Measurements from ENCODE around the gene IRX5.

Gene IRX5

DNA sequence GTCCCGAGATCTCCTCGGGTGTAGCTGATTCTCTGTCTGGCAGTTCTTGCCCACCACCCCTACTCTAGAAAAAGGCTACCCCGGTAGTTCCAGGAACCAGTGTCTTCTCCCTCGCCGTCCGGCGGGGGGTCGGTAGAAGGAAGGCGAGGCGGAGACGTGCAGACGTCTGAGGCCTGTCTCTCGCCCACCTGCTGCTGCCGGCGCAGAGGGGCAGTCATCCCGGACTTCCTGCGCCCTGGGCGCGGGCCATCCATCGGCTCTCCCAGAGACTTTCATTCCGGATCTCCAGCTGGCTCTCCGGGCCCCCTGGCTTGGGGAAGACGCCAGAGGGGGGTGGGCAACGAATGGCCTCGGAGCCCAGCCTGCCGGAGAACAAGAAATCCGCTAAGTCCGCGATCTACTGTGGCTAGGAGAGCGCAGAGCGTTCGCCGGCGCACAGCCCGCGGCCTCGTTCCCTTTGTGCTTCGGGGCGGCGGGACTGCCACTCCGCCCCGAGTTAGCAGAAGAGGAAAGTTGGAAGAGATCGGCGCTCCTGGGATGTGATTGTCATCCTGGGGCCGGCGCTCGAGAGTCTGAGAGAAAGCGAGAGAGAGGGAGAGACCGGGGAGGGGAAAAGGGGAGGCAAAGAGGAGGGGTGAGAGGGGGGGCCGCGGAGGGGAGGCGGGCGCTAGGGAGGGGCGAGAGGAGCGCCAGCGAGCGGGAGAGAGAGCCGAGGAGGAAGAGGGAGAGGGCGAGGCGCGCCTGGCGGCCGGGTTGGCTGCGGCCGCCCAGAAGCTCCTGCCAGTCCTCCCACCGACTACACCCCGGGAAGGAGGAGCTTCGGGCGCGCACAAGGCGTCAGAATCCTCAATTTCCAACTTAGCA is at the start of gene IRX5:
TSS of gene IRX5 (plus strand) at position 861 of the 864 bp plus-strand sequence. CDS start 334 bp downstream, outside the sequence.
- DNase-seq, result peak; percentile 88

DNA sequence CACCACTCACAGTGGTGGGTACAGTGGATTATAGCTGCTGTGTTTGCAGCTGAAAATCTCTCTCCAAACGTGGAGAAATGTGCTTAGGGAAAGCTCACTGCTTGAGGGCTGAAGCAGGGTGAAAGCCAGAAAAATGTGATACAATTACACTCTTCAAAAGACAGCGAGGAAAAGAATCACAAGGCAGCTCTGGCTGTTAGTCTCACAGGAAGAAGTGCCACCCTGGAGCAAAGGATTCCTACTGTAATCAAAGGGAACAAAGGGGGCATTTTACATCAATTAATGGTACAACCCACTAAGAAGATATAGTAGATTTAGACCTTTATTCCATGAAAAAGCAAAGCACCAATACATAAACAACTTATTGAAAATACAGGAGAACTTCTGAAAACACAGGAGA is 48.1 kb upstream of the IRX5 start:
- DNase-seq, result no peak

DNA sequence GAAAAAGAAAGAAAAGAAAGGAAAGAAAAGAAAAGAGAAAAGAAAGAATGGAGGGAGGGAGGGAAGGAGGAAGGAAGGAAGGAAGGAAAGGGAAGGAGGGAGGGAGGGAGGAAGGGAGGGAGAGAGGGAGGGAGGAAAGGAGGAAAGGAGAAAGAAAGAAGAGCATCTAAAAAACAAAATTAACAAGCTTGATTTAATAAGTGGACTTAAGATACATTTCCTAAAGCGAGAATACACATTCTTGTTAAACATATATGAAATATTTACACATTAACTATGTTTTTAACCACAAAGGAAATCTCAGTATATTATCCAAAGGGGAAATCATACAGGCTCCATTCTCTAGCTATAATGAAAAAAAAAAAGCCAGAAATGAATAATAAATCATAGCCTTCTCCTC is 47.3 kb upstream of the IRX5 start:
- no peak for DNase-seq

DNA sequence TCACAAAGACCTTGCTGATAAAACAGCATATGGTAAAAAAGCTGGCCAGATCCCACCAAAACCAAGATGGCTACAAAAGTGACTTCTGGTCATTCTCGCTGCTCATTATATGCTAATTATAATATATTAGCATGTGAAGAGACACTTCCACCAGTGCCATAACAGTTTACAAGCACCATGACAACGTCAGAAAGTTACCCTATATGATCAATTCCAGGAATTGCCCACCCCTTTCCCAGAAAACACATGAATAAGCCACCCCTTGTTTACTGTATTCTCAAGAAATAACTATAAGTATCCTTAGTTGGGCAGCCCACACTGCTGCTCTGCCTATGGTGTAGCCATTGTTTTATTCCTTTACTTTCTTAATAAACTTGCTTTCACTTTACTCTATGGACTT is 44.6 kb upstream of the IRX5 start:
- no peak for DNase-seq

DNA sequence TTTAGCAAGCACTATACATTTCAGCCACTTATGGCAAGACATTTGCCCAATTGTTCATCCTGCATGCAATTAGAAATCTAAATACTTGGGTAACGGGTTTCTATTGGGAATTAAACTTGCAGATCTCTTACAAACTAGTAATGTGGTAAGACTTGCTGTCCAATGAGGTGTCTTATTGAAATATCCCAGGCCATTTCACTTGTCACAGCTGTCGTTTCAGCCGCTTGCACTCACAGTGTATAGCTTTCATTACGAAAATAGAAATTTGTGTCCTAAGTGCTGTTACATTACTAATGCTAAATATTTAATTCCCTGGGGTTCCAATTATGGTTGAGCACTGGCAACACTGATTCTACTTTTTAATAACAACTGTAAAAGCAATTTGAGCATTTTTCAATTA is 40.3 kb upstream of the IRX5 start:
- DNase-seq, result no peak

DNA sequence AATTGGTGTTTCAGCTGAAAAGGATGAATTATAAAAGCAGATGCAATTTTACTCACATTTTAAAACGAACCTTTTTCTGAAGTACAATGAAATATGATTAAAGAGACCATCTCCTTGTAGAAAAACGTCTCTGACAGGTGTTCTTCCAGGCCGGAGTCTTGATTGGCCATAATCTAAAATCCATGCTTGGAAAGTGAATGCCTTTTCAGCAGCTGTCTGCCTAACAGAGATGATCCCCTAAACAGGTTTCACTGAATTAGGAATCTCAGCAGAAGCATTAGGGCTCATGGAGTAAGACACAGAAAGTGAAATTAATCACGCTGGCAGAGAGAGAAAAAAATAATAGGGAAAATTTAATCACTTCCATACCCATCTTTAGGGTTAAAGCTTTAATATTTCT is 39.3 kb upstream of the IRX5 start:
- no peak for DNase-seq

DNA sequence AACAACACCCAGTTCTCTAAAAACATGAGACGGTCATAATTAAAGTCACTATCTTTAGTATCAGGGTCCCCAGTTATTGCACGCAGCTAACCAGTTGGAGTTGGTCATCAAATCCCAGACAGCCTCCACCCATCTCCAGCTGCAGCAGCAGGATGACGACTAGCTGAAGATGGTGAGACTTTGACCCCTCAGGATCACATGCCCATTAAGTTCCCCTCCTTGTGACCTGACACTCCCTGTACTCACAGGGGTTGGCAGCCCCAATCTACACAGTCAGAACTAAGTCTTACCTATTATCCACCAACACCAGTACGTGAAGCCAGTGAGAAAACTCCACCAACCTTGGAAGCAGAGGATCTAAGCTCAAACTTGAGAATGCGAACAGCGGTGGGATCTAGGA is 37.7 kb upstream of the IRX5 start:
- DNase-seq, result no peak

DNA sequence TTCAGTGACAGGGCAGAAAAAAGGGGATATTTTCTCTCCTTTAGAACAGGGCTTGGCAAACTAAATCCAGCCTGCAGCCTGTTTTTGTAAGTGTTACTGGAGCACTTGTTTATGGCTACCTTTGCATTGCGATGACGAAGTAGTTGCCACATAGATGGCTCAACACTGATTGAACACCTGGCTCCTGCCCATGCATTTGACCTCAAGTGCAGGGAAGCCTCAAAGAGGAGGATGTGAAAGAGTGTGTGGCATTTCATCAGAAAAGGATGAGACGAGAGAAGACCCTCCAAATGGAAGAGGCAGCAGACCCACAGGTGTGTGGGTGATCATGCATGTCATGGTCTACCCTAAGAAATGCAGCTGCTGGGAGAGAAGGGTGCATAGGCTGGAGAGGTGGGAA is 32.7 kb upstream of the IRX5 start:
- DNase-seq, result no peak

DNA sequence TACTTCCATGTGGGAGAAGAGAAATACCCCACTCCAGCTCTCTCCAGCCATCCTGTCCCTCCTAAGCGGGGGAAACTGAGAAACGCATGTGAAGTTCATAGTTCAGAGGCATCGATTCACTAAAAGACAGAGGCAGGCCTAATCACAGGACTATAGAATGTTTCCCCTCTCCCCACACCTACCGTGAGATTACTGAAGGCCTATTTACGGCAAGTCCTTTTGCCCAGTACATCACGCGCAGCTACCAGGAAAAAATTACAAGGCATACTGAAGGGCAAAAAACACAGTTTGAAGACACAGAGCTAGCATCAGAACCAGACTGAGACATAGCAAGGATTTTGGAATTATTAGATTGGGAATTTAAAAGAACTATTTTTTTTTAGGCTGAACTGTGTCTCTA is 29.1 kb upstream of the IRX5 start:
- no peak for DNase-seq

DNA sequence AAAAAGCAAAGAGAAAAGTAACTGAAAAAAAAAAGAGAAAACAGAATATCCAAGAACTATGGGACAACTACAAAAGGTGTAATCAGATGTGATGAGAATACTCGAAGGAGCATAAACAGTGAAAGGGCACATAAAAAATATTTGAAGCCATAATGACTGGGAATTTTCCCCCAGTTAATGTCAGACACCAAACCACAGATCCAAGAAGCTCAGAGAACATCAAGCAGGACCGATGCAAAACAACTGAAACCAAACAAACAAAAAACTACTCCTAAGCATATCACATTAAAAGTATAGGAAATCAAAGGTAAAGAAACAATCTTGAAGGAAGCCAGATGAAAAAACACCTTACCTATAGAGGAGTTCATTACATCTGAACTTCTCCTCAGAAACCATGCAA is 27.6 kb upstream of the IRX5 start:
- no peak for DNase-seq

DNA sequence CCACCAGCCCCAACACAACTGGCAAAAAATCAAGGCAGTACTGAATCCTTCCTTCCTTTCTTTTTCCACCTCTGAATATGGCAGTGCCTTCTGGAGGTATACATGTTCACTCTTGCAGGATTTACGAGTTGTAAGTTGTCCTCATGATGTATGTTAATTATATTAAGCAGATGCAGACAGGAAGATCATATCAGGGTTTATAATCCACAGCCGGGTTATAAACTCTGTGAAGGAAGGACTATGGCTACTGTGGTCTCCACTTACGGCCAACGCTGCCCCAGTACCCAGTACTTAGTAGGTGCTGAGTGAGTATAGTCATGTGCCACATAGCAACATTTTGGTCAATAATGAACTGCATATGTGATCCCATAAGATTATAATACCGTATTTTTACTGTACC is 19.6 kb upstream of the IRX5 start:
- DNase-seq, result no peak

DNA sequence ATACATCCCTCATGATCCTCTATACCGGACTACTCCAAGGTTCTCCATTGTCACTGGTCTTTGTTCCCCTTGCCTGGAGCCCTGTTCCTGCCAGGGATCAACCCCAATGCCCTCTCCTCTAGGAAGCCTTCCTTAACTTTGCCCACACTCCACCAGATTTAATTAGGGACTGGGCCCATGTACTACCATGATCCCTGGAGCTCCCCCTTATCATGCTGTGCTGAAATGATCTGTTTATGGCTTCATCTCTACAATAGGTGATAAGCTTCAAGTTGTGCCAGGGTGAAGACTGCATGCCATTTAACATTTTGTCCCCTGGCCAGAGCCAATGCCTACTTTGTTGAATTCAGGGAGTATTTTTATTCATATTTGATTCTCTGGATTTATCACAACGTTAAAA is 17.9 kb upstream of the IRX5 start:
- DNase-seq, result no peak

DNA sequence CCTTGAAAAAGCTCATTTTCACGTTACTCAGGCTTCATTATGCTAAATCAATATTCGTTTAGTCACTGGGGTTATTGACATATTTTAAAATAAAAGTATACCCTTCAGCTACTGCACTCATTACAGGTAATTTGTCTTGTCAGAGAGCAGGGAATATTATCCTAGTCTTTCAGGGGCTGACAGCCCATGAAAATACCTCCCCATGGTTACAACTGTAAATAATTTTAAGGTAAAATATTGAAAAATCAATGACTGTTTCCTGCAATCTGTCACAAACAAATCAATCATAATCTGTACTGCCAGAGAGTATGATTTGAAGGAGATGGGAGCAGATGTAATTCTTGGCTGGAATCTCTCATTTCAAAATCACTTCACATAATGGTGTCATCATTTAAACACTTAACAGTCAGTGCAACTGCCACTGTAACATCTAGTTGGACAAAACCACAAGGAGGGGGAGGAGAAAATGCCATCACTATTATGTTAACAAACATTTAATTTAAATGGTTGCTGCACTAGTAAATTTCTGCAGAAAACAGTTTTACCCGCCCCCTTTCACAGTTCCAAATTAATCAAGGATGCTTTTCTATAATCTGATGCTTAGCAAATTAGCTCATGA is 9.3 kb upstream of the IRX5 start:
- DNase-seq, result peak; percentile 53

DNA sequence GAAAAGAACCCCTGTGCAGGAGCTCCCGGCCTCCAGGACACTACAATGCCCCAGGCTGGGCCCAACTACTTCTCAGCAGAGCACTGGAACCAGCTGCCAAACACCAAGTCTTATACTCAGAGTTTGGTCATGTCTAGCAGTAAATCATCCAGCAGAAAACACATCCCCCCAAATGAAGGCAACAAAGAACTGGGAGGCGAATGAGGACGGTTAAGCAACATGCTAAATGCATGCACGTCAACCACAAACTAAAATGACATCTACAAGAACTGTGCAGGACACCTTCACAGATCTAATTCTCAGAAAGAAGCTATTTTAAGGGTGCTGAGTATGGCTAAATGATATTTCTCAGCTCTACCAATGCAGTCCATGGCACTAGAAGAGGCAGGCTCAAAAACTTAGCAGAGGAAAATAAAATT is 7.6 kb upstream of the IRX5 start:
- DNase-seq, result no peak

DNA sequence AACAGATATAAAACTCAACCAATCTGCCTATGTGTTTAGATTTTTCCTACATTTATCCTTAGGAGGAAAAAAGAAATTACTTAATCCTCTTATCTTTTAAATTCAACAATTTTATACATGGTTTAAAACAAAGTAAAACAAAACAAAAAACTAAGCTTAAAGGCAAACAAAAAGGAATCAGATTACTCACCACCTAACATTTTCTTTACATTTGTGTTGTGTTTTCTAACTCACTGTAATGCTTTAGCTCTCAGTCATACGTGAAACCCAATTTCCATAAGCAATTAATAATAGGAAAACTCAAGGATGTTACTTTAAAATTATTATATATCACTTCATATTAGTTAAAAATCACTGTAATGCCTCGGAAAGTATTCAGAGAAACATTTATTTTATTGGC is 6.7 kb upstream of the IRX5 start:
- no peak for DNase-seq

DNA sequence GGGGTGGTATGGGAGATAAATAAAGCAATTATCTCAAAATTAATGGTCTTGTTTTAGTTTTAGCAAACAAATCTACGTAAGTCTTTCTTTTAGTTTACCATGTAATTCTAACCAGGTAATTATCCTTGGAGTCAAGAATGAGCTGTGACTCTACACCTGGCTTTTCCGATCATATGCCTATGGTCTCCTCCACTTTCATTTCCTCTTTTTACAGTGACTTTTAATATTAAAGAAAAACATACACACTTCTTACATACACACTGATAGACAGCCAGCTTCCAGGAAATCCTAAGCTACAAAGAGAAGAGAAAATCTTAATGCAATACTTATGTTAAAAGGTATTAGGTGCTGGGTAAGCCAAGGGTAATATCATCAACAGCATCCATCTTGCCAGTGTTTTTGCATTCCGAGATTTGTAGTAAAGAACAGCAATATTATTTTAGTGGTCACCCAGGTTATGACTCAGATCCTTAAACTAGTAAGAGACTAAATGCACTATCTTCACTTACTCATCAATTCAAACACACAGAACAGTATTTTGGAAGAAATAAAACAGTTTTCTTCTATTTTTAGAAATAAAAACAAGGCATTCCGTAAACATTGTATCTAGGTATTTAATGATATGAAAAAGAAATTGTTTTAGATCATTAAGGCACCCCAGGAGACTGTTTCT is 4.4 kb upstream of the IRX5 start:
- no peak for DNase-seq

DNA sequence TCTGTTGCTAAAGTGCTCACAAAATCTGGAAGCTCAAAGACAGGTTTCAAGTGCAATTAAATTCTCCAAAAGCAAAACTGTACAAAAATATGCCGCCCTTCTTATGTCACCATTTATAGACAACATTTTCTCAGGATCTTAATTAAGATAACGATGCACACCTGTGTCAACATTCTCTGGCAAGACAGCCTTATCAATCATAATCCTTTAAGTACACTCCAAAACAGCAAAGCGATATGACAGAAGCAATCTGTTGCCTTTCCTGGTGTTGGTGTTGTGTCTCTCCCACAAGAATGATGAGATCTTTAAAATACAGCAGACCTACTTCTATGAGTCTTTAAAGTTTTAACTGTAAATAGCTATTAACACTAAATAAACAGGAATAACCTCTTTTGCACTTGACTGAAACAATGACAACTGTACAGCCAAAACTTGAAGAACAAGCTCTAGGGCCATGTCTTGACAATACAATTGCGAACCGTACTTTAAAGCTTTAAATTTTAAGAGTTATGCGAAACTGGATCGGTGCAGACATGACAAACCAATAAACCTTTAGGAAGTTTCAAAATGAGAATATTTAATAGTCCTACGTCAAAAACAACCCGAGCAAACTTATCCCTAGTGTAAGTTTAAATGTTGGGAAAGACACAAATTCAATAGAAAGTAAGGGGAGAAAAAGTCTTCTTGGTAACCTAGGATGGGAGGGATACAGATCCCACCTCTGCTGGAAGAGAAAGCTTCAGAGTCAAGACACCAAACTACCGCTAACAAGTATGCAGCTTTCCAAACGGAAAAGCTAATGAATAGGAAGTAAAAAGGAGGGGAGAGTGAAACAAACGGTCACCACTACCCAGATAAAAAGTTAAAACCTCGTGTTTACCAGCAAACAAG is 3.3 kb upstream of the IRX5 start:
- DNase-seq, result no peak

DNA sequence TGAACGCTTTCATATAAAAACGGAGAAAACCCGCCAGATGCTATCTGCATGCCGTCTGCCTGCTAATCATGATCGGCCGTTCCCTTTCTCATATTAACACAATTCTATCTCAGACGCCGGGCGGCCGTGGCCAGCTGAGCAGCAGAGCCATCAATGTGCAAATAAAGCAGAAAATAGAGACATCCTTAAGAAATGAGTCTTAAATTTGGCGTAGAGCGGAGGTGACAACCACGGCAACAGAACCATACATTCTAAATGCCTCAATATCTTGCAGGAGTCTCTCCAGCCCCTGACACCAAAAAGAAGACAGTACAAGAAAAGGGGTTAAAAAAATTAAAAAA is 2.7 kb upstream of the IRX5 start:
- peak; percentile 25 for DNase-seq

DNA sequence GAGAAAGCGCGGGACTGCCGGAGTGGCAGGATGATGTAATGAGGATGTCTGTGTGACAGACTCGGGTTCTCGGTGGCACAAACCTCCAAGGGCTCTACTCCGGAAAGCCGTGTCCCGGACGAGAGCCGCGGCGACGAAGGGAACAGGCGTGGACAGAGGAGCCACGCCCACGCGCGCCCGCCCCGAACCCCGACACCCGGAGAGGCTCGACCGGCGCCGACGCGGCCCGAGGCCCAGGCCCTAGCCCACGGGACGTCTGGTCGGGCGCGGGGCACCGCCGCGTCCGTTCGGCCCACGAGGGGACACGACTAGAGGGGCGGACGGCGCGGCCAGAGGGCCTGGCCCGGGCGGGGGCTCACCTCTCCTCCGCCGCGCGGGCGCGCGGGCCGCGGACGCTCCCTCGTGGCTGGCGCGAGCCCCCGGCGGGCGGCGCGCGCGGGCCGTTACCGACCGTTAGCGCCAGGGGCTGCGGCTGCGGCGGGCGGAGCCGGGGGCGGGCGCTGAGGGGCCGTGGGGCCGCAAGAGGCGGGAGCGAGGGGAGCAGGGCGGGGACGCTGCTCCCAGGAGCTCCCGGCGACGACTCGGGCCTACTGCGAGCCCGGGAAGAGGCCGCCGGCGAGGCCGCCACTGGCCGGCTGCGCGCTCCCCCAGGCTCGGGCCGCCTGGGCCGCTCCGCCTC is 2.1 kb upstream of the IRX5 start:
- peak; percentile 83 for DNase-seq

DNA sequence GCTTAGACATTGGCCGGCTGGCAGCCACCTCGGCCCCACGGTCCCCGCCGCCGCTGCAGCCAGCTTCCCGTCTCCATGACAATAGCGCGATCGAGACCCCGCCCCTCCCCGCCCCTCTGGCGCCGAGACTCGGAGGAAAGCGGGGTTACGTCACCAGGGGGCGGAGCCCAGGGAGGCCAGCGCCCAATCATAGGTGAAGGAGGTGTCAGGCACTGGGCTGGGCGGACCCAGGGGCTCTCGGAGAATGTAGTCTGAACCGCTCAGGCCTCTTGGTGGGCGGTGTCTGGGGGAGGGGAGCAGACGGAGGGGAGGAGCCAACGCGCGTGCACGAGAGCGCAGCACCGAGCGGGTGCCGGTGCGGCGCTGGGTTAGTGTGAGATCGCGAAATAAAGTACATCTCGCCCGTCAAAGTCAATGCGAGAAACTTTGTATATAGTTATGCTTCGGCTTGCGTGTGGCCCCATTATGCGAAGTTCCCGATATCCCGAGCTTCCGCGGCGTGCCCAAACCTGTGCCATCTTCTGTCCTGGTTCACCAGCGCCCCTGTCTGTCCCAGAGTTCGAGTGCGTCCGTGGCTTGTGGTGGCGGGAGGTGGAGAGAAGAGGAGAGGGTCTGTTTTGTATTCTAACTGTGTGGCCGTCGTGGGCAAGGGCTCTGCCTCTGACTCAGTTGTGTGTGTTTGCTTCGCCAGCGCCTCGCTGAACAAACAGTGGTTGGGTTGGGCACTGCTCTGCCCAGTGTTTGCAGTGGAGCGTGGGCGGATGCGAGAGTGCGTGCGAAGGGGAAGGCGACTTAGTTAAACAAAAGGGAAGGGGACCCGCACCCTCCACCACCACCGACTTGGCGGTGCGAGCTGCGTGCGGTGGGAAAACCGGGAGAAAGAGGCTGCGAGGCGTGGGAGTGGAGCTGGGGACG is 1.3 kb upstream of the IRX5 start:
- DNase-seq, result peak; percentile 96

DNA sequence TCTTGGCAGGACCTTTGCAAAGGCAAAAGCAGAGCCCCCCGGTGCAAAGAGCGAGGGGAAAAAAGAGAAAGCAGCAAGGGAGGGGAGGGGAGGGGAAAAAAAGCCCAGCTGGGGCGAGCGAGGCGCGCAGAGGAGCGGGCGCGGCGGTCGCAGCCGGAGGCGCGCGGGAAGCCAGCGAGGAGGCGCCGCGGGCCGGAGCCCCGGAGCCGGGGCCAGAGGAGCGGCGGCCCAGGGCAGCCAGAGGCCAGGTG is 129 bp downstream of the IRX5 start:
- no peak for DNase-seq
